ENCODE results near the gene CILP. TPM values are rescaled to one million over a fixed set of nuclear protein-coding genes. Genes with fewer than 3 reads are reported as not detected.

The CILP gene
- total RNA-seq, 1 experiment from 2014 or later = not detected

GRCh38 chr15:65198571-65198970 lies 12.7 kb downstream of the CILP start (continued):
- TF ChIP-seq ZNF281 (CRISPR knock-in tag; IDR thresholded peaks at IDR 0.05) (no peak), CREM (CRISPR knock-in tag; IDR thresholded peaks at IDR 0.05) (no peak), HMGXB4 (CRISPR knock-in tag; IDR thresholded peaks at IDR 0.05) (no peak), NR1H2 (CRISPR knock-in tag; IDR thresholded peaks at IDR 0.05) (no peak), PRDM15 (CRISPR knock-in tag; IDR thresholded peaks at IDR 0.05) (no peak), USF2 (CRISPR knock-in tag; IDR thresholded peaks at IDR 0.05) (no peak)

GRCh38 chr15:65197337-65197645 lies 14.0 kb downstream of the CILP start:
- ChIA-PET CTCF (no interaction called here), POLR2A (interaction anchor here (0.5 kb wide), 1 partner anchor 9 kb away, joined by 5 read pairs; no protein-coding TSS in a partner anchor)
- H3K36me3 Mint-ChIP-seq = no peaks in the 10 kb centered on the region
- H3K4me3 Mint-ChIP-seq = no peak overlapping the region
- no peak overlapping the region for H3K27ac Mint-ChIP-seq
- no peak for ATAC-seq
- H3K27me3 Mint-ChIP-seq (ENCODE audit: low read depth) = no peaks in the 10 kb centered on the region
- DNase-seq (ENCODE audit: low spot score) = no peak
- TF ChIP-seq RELA (CRISPR knock-in tag; IDR thresholded peaks at IDR 0.05; ENCODE audit: borderline replicate concordance) (no peak), ZNF232 (CRISPR knock-in tag; IDR thresholded peaks at IDR 0.05) (no peak), IRF1 (CRISPR knock-in tag; IDR thresholded peaks at IDR 0.05) (no peak), SP1 (CRISPR knock-in tag; conservative IDR thresholded peaks at IDR 0.05) (no peak), USF2 (CRISPR knock-in tag; IDR thresholded peaks at IDR 0.05) (no peak), ARID4B (CRISPR knock-in tag; IDR thresholded peaks at IDR 0.05; ENCODE audit: borderline replicate concordance) (no peak), TEAD4 (CRISPR knock-in tag; IDR thresholded peaks at IDR 0.05) (no peak), TEAD1 (CRISPR knock-in tag; IDR thresholded peaks at IDR 0.05) (no peak), MYBL2 (CRISPR knock-in tag; IDR thresholded peaks at IDR 0.05) (no peak)
- peaks cover 3% of the 10 kb centered on the region for H3K9me3 Mint-ChIP-seq
- peaks cover 5% of the 10 kb centered on the region; the same call in 1 of the 2 replicates for H3K4me1 Mint-ChIP-seq

Measured in WTC11 (cell line).